HG03457 (cell line): ENCODE measurements around the gene CDRT15.
"Not testable (repeated sequence)": the region's sequence is repeated elsewhere in the genome, so short reads cannot be mapped to it uniquely, and the experiment has no call there.

Source experiments
- ATAC-seq: cut with Tn5 transposase; IDR thresholded peaks from one replicate; pipeline ENCODE4 v1.9.1; 2021; ENCODE audit warnings: moderate number of reproducible peaks; ENCODE audit not compliant: unreplicated experiment

Gene CDRT15

GRCh38 chr17:14190774-14191173 is 45.9 kb downstream of the CDRT15 start:
- not testable (repeated sequence) for ATAC-seq

DNA sequence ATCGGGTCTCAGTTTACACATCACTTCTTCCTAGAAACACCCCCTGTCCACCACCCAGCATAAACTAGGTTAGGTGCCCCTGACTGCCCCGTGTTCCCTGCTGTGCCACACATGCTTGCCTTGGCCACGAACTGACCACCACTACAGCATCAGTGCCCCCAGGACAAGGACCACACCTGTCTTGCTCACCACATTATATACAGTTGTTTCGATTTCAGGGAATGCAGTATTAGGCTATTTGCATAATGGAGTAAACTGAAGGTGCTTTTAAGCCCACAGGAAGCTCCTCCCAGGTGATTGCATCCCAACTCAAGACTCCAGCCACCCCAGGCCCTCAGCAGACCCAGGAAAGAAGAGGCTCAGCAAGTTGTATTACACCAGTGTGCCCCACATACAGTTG is 50.2 kb downstream of the CDRT15 start:
- not testable (repeated sequence) for ATAC-seq
